Activated naive CD4-positive, alpha-beta T cell treated with anti-CD3 and anti-CD28 coated beads, Interleukin-2, amount 50 U/mL, for 16 hours (primary cell): ENCODE data around the gene CARS1.
A peak's percentile ranks its signal among the peaks of the same experiment; 100 is the strongest.

Source experiments
- DNase-seq: peaks from one replicate; pipeline ENCODE4 v3.0.0-alpha.2; 2020

Gene CARS1

DNA sequence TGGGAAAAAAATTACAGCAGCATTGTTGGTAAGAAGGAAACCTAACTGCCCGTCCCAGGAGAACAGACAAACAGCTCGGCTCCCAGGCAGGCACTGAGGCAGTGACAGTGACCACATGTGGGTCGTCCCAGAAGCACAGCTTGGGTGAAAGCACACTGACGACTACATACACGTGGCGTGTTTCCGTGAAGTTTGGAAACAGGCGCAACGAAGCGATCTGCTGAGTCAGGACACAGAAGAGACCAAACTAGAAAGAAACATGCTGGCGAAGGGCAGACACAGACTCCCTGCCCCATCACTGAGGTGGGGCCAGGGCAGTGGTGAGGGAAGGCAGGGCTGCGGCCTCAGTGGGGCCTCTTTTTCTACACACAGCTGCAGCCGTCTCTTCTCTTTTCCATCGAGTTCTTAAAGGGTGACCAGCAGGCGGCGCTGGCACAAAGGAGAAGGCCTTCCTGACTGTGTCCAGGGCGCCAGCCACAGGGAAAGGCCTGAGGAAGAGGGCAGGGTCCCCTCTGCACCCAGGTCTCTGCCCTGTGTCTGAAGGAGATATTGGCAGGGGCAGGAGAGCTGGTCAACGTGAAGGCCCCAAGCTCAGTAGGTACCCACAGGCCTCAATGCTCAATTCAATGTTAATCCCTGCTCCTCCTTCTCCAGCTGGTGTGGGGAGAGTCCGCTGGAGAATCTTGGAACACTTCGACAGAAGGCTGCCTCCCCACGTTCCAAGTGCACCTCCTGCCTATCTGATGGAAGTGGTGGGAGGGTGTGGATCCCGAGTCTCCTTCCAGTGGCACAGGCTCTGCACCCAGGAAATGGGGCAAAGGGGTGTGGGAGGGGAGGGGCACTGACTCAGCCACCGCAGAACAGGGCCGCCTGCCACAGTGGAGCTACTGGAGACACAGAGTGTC, 19.9 kb downstream of the CARS1 start:
- DNase-seq = peak; percentile 32

GRCh38 chr11:3036419-3036818, 20.8 kb downstream of the CARS1 start:
- DNase-seq = no peak

GRCh38 chr11:3035333-3035732, 21.9 kb downstream of the CARS1 start:
- no peak for DNase-seq

DNA sequence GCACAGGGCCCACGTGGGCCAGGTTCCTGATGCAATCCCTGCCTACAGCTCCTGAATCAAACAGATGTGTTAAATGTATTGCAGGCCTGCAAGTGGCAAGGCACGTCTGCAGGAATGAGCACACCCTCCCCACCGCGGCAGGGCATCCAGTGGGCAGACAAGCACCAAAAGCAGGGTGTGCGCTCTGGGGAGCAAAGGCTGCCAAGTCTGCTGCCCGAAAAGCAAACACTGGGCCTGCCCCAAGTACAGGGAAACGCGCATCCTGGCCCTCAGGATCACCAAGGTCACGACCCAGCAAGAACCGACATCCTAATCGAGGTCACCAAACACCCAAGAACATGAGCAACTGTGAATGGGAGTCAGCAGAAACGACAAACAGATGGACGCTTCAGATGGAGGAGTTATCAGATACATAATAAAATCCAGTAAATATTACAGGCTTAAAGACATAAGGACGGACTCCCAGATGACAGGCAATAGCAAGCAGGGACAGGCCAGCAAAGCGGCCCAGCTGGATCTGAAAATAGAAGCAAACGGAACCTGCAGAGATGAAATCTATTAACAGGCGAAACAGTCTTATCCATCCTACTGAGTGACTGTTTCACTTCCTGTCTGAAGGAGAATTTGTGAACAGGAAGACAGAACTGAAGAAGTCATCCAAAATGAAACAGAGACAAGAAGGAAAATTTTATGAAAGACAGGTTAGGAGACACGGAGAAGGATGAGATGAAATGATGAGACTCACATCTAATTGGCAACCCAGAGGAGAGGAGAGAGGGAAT, 26.7 kb downstream of the CARS1 start:
- DNase-seq = no peak

DNA sequence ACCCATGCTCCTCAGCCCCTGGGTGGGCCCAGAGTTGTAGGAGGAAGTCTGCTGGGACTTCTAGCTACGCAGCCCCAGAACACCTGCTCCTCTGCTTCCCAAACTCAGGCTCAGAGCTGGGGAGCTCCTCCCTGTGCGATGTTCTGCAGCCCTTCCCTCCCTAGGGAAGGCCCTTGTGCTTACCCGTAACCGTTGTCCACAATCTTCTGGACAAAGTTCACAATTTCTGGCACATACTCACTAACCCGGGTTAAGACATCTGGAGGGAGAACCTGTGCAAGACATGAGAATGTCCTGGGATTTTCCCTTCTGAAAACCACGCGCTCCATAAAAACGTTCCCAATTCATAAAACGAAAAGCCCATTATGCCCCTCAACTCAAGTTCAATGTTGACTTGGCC, 28.4 kb downstream of the CARS1 start:
- DNase-seq = no peak

DNA sequence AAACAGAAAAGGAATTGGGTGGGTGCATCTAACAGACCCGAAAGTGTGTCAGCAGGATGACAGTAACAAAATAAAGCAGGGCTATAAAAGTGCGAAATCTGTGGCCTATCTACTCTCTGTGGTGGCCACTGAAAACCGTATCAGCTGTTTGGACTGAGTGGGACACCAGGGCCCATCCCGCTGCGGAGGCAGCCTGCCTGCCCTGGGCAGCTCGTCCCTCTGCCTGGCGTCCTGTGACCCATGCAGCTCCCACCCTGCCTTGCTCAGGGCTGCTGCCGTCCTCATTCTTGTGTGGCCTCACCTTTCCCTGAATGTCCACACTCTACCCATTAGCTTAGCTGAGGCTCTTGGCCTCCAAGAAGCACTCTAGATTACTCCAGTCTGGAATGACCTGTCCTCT, 30.4 kb downstream of the CARS1 start:
- no peak for DNase-seq

DNA sequence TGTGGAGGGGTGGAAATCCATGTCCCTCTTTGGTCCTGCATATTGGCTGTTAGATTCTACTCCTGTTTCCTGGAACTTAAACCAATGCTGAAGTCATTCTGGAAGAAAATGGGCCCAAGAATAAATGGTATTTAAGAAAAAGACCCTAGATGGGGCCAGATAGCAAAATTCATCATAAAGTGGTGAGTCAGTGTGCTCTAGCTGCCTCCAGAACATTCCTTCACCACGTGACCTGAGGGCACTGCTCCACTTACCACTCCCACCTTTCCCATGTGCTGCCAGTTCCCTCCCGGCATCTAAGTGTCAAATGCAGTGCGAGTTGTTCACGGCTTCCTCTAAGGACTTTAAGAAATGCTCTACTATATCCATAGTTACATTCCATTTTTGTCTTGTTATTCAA, 34.2 kb downstream of the CARS1 start:
- DNase-seq = no peak

- no peak for DNase-seq
These were observed 34.8 kb downstream of the CARS1 start for GRCh38 chr11:3022300-3022967.

GRCh38 chr11:3021125-3021524, 36.1 kb downstream of the CARS1 start:
- no peak for DNase-seq

GRCh38 chr11:3020011-3020410, 37.2 kb downstream of the CARS1 start:
- no peak for DNase-seq

- DNase-seq = no peak
These were observed 38.6 kb downstream of the CARS1 start for GRCh38 chr11:3018596-3018995.

GRCh38 chr11:3016861-3017260, 40.4 kb downstream of the CARS1 start:
- no peak for DNase-seq

DNA sequence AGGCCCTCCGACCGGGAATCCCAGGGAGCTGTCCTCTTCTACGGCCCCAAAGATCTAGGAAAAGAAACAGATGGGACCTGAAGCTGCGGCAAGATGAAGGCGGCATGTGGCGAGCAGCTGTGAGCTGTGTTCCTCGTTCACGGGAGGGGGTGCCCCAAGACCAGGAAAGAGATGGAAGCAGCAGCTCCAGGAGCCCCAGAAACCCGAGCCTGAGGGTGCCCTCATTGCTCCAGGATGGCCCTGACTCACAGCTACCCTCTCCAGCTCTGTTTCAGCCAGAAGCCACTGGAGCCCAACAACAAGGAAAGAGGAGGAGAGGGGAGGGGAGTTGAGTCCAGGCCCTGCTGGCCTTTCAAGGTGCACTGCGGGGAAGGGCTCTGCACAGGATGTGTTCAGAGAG, 41.4 kb downstream of the CARS1 start:
- no peak for DNase-seq

- no peak for DNase-seq
These were observed 42.3 kb downstream of the CARS1 start for GRCh38 chr11:3014943-3015342.

DNA sequence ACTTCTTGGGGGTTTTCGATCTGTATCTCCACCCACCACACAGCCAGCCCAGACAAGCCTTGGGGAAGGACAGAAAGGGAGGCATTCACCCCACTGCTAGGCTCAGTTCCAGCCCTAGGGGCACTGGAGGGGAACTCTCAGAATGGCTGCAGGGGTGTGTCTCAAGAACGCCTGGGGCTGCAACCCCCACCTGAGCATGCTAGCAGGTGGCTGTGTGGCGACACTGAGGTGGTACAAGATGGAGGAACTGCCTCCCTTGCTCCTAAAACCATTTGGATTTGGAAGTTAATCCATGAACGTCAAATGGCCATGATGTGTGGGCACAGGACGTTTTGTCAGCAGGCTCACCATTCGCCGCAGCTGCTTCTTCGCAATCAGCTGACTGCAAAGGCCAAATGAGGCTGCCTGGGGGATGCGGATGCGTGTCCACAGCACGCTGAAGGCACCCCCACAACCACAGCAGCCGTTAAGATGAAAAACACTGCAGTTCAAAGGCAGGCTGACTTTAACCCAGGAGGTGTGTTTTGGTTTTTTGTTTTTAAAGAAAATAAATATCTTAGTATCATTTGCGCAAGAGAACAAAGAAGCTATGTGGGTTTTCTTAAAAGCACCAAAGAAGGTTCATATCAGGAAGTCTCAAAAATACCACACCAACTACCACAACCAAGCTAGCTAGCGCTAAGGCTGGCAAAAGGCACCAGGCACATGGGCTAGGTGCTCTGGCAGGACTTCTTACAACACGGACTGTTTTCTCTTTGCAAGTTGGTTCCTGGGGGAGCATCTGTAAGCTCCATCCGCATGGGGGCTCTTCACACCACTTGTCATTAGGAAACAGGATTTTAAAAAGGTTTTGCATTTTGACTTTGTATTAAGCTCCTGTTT, 42.9 kb downstream of the CARS1 start:
- DNase-seq = peak; percentile 52

DNA sequence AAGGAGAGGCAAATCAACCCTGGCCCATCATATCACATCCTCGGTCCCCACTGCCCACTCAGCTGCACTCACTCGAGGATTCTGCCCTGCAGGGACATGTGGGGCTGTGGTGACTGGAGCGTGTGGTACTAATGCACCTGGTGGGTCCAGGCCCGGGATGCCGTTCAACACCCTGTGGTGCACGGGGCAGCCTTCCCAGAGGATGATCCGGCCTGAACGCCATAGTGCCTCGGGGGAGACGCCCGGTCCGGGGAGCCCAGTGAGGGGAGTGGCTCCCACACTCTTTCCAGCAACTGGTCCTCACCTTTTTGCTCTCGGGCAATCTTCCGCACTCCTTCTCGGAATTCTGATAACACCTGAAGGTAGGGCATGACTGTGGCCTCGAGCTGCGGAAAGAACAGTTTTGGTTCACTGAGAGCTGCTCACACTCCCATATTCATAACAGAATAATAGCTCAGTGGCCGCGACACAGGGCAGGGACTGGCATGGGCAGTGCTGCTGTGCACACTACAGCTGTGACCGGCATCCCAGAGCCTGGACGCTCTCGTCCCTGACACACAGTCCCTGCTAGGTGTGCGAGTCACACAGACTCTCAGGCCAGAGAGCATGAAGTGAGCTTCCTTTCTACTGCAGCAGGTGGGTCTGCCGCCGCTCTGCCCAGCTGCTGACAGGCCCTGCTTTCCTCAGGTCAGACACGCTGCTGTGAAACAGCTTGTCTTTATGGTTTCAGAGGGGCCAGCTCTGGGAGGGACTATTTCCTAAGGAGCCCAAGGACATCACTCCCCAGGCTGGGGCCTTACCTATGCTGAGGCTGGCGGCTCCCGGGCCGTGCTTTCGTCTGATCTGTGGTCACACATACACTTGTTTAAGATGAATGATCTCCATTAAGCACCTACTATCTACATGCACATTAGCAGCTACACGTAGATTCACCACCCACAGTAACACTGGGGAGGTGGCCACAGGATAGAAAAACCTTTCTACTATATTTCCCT, 45.0 kb downstream of the CARS1 start:
- no peak for DNase-seq

- no peak for DNase-seq
These were observed 46.5 kb downstream of the CARS1 start for GRCh38 chr11:3010521-3011275.

- no peak for DNase-seq
These were observed 47.2 kb downstream of the CARS1 start for GRCh38 chr11:3010004-3010403.

GRCh38 chr11:3009481-3009880, 47.7 kb downstream of the CARS1 start:
- DNase-seq = no peak

DNA sequence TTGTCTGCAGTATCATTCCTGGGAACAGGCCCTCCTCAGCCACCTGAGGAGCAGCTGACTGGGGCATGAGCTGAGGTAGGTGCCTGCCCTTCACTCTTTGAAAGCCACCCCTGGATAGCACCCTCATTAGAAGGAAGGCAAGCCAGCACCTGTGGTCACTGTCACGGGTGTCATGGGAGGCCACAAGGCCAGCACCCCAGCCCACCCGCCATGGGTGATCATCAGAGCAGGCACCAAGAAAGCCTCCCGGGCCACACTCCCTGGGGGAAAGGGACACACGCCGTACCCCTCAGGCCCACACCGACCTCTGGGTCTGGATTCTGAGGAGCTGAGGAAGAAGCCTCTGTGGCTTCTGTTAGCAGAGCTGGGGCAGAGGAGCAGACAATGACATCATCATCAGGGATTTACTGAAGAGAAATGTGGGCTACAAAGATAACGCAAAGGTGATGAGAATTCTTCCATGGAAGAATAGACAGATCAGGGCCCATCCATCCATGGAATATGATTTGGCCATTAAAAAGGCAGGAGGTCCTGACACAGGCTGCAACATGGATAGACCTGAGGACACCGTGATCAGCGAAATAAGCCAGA, 48.4 kb downstream of the CARS1 start:
- DNase-seq = no peak
